B cell (primary cell): ENCODE measurements around the gene TCERG1L.

Experiments used
- EZH2 ChIP-seq: IDR thresholded peaks from 2 replicates; pipeline ENCODE4 v1.6.1; 2012; ENCODE audit warnings: borderline replicate concordance, low read depth, mild to moderate bottlenecking, moderate library complexity, low read length; ENCODE audit not compliant: insufficient read depth, poor library complexity, severe bottlenecking
- TF ChIP-seq, protein P1 (sequence below): fragments of 200-600 bp; IDR thresholded peaks from one replicate; pipeline ENCODE4 v1.8.0; 2022; ENCODE audit warnings: antibody characterized with exemption, mild to moderate bottlenecking

DNA sequence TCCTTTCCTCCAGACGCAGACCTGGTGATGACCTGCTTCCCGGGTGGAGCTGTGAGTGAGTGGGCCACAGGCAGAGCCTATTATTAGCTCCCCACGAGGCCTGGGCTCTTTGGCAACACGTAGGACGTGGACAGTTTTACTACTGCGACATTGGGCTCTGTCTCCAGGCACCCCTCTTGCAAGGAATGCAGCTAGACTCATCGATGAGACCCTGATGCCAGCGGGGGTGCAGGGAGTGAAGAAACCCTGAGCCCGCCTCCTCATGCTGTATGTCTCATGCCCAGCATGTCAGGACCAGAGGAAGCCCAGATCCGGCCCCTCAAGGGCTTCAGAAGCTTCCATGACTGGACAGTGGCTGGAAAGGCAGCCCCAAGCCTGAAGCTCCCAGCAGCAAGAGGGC, 161.9 kb downstream of the TCERG1L start:
- TF ChIP-seq, protein P1, sequence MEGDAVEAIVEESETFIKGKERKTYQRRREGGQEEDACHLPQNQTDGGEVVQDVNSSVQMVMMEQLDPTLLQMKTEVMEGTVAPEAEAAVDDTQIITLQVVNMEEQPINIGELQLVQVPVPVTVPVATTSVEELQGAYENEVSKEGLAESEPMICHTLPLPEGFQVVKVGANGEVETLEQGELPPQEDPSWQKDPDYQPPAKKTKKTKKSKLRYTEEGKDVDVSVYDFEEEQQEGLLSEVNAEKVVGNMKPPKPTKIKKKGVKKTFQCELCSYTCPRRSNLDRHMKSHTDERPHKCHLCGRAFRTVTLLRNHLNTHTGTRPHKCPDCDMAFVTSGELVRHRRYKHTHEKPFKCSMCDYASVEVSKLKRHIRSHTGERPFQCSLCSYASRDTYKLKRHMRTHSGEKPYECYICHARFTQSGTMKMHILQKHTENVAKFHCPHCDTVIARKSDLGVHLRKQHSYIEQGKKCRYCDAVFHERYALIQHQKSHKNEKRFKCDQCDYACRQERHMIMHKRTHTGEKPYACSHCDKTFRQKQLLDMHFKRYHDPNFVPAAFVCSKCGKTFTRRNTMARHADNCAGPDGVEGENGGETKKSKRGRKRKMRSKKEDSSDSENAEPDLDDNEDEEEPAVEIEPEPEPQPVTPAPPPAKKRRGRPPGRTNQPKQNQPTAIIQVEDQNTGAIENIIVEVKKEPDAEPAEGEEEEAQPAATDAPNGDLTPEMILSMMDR: no peak
- TF ChIP-seq EZH2: no peak
